ENCODE results near the gene CSHL1. TPM values are rescaled to one million over a fixed set of nuclear protein-coding genes. Genes with fewer than 3 reads are reported as not detected.
A peak's percentile ranks its signal among the peaks of the same experiment; 100 is the strongest.

The CSHL1 gene
- total and polyA plus RNA-seq, 8 donors: not detected

GRCh38 chr17:63929860-63930766 is 19.1 kb upstream of the CSHL1 start:
- Histone ChIP-seq H3K27ac (peak overlapping the region in 3 of 5 donors; percentile 15 to 42 (median 34)), H3K27me3 (peaks cover 0 to 6% (median 0%) of the 10 kb centered on the region in 3 donors), H3K4me3 (peak overlapping the region in 1 of 4 donors; percentile 46), H3K9me3 (no peaks in the 10 kb centered on the region), H3K4me1 (peaks cover 0 to 21% (median 0%) of the 10 kb centered on the region in 4 donors), H3K36me3 (no peaks in the 10 kb centered on the region)
- no peak for DNase-seq
- no peak for TF ChIP-seq POLR2AphosphoS5 (IDR thresholded peaks at IDR 0.05)
- TF ChIP-seq POLR2A (IDR thresholded peaks at IDR 0.05): no peak
- TF ChIP-seq EP300 (IDR thresholded peaks at IDR 0.05): no peak
- TF ChIP-seq CTCF (IDR thresholded peaks at IDR 0.05): no peak
- 85 to 89% (median 87%) methylated on average over 21 to 24 of the region's 24 CpGs for WGBS, 5 donors
- intact Hi-C loops (cut with DNase I; ENCODE audit: low total_unique reads): loop anchor here (10.0 kb wide), 1 partner anchor 95 kb away; the partner anchor contains the start of gene ICAM2

- Histone ChIP-seq H3K9me3 (no peaks in the 10 kb centered on the region), H3K27ac (no peak overlapping the region), H3K27me3 (peaks cover 0 to 3% (median 0%) of the 10 kb centered on the region in 3 donors), H3K4me3 (no peak overlapping the region), H3K36me3 (no peaks in the 10 kb centered on the region), H3K4me1 (peaks cover 0 to 21% (median 0%) of the 10 kb centered on the region in 4 donors)
- no peak for DNase-seq
- intact Hi-C loops (cut with DNase I; ENCODE audit: low total_unique reads): no loop called here
- TF ChIP-seq EP300 (IDR thresholded peaks at IDR 0.05) (no peak), POLR2AphosphoS5 (IDR thresholded peaks at IDR 0.05) (no peak), POLR2A (IDR thresholded peaks at IDR 0.05) (no peak)
- WGBS, 5 donors: 84 to 90% (median 88%) methylated on average over 4 to 10 of the region's 10 CpGs
Observed at GRCh38 chr17:63928966-63929695, 18.1 kb upstream of the CSHL1 start.

- Histone ChIP-seq H3K27me3 (no peaks in the 10 kb centered on the region), H3K36me3 (no peaks in the 10 kb centered on the region), H3K27ac (no peak overlapping the region), H3K4me1 (peaks cover 0 to 21% (median 0%) of the 10 kb centered on the region in 4 donors), H3K4me3 (no peak overlapping the region), H3K9me3 (no peaks in the 10 kb centered on the region)
- no peak for DNase-seq
- no peak for TF ChIP-seq EP300 (IDR thresholded peaks at IDR 0.05)
- TF ChIP-seq CTCF (IDR thresholded peaks at IDR 0.05): no peak
- TF ChIP-seq POLR2A (IDR thresholded peaks at IDR 0.05): no peak
- no peak for TF ChIP-seq POLR2AphosphoS5 (IDR thresholded peaks at IDR 0.05)
- intact Hi-C loops (cut with DNase I; ENCODE audit: low total_unique reads): no loop called here
- WGBS, 5 donors: 83 to 89% (median 87%) methylated on average over 10 of the region's 10 CpGs
Observed at GRCh38 chr17:63928172-63928666, 17.2 kb upstream of the CSHL1 start.

GRCh38 chr17:63927464-63928171 is 16.6 kb upstream of the CSHL1 start:
- intact Hi-C loops (cut with DNase I; ENCODE audit: low total_unique reads): no loop called here
- Histone ChIP-seq H3K4me3 (no peak overlapping the region), H3K27ac (no peak overlapping the region), H3K27me3 (no peaks in the 10 kb centered on the region), H3K36me3 (no peaks in the 10 kb centered on the region), H3K4me1 (peaks cover 0 to 21% (median 0%) of the 10 kb centered on the region in 4 donors), H3K9me3 (no peaks in the 10 kb centered on the region)
- WGBS, 5 donors: 61 to 75% (median 70%) methylated on average over 6 to 8 of the region's 8 CpGs
- no peak for DNase-seq
- TF ChIP-seq POLR2A (IDR thresholded peaks at IDR 0.05): no peak
- no peak for TF ChIP-seq POLR2AphosphoS5 (IDR thresholded peaks at IDR 0.05)
- TF ChIP-seq CTCF (IDR thresholded peaks at IDR 0.05): no peak
- no peak for TF ChIP-seq EP300 (IDR thresholded peaks at IDR 0.05)
